ENCODE data around the gene STARD7.
A peak's percentile ranks its signal among the peaks of the same experiment; 100 is the strongest.

STARD7 gene

GRCh38 chr2:96175951-96176350 is 32.7 kb downstream of the STARD7 start:
- TF ChIP-seq CTCF (IDR thresholded peaks at IDR 0.05) = no peak

GRCh38 chr2:96174251-96175144 is 34.1 kb downstream of the STARD7 start:
- TF ChIP-seq CTCF (IDR thresholded peaks at IDR 0.05) = peak; percentile 84

- TF ChIP-seq CTCF (IDR thresholded peaks at IDR 0.05) = no peak
These were observed 36.8 kb downstream of the STARD7 start for GRCh38 chr2:96171831-96172230.

GRCh38 chr2:96170626-96171025 is 38.0 kb downstream of the STARD7 start:
- no peak for TF ChIP-seq CTCF (IDR thresholded peaks at IDR 0.05)

- TF ChIP-seq CTCF (IDR thresholded peaks at IDR 0.05) = no peak
These were observed 38.6 kb downstream of the STARD7 start for GRCh38 chr2:96169868-96170507.

GRCh38 chr2:96167407-96168013 is 41.1 kb downstream of the STARD7 start:
- no peak for TF ChIP-seq CTCF (IDR thresholded peaks at IDR 0.05)

DNA sequence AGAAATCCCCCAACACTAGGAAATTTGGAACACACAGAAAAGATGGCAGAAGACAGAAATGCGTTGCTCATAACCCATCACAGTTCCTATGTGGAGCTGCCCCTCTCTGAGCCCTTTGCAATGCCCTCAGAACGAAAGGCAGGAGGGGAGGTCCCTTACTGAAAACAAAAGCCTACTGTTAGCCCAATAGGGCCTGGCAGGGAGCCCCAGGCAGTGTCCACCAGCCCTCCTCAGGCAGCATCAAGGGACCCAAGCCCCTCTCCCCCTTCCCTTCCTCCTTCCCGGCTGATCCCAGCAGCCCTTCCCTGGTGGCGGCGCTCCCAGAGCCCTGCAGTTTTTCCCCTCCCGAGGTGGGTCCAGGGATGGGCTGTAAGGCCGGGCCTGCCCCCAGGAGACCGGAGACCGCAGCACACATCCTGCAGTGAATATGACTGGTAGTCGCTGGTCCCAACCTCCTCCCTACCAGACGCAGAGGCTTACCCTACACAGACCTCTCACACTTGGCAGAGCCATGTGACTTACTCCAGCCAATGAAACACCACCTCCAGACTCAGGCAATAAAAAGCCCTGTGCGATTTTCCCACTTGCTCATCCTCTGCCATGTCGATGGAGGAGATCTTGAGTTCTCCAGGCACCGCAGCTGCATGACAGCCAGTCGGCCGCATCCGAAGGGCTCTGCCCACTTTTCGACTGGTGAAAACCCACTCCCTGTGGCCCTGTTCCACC is 44.0 kb downstream of the STARD7 start:
- no peak for TF ChIP-seq CTCF (IDR thresholded peaks at IDR 0.05)

Data from LNCAP (cell line).